Measurements from ENCODE around the gene MAML3.

The MAML3 gene

DNA sequence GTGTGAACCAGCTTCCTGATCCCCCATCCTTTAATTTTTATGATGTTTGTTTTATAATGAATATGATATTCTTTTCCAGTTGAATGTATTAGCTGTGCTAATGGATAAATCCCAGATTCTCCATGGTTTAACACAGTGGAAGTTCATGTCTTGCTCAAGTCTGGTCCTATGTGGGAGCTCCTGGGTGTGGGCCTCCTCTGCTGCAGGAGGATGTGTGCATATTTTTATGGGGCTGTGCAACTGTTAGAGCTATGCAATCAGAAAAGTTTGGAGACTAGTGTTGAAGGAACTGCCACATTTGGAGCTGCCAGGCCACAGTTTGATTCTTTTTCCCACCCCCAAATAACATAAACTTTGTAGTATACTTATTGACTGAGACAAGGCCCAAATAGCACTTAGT lies 463.6 kb downstream of the MAML3 start:
- TF ChIP-seq, protein P1, sequence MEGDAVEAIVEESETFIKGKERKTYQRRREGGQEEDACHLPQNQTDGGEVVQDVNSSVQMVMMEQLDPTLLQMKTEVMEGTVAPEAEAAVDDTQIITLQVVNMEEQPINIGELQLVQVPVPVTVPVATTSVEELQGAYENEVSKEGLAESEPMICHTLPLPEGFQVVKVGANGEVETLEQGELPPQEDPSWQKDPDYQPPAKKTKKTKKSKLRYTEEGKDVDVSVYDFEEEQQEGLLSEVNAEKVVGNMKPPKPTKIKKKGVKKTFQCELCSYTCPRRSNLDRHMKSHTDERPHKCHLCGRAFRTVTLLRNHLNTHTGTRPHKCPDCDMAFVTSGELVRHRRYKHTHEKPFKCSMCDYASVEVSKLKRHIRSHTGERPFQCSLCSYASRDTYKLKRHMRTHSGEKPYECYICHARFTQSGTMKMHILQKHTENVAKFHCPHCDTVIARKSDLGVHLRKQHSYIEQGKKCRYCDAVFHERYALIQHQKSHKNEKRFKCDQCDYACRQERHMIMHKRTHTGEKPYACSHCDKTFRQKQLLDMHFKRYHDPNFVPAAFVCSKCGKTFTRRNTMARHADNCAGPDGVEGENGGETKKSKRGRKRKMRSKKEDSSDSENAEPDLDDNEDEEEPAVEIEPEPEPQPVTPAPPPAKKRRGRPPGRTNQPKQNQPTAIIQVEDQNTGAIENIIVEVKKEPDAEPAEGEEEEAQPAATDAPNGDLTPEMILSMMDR (IDR thresholded peaks at IDR 0.05), result no peak

DNA sequence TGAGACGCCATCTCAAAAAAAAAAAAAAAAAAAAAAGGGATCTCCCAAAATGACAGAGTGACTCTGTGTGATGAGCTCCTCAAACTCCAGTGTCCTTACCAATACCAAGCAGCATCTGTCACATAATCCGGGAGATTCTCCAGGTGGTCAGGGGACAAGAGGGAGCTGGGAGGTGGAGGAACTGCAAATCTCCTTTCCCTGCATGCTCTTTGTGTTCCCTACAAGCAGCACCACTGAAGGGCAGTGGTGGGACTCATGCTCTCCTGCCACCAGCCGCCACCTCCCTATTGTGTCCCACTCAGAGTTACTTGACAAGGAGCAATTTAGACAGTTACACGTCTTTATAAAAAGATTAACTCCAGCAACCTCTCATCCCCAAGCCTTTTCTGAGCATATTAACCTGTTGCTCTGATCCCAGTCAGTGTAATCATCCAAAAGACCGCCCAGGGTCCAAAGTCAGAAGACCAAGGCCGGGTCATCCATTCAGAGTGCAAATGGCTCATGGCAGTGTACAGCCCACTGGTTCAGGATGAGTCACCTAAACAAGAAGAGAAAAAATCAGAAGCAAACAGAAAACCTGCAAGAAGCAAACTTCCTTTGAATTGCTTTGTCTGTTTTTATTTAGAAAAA lies 464.8 kb downstream of the MAML3 start:
- TF ChIP-seq, protein P1 (IDR thresholded peaks at IDR 0.05), result no peak

DNA sequence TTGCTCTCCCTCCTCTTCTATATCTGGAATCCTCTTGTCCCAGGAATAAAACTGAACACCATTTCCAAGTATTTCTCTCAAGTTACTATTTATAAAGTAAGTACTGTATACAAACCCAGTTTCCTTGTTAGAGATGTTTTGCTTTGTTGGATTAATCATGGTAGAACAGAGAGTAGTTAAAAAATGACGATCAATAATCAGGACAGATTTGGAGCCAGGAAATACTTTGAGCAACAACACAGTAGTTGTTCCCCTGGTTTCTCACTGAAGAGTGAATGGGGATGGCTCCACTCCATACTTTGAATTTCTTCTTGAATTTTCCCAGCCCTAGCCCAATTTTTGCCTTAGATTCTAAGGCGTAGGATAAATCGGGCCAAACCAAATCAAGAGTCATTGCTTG lies 467.0 kb downstream of the MAML3 start:
- TF ChIP-seq, protein P1 (IDR thresholded peaks at IDR 0.05), result no peak

DNA sequence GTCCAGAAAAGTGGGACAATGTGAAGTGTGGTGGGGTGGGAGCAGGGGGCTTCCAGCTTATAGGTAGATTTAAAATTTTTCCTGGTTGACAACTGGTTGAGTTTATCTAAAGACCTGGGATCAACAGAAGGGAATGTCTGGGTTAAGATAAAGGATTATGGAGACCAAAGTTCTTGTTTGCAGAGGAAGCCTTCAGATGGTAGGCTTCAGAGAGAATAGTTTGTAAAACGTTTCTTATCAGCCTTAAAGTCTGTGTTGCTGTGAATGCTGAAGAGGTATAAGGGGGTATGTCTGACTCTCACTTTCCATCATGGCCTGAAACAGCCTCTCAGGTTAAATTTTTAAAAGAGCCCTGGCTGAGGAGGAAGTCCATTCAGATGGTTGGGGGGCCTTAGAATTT lies 467.9 kb downstream of the MAML3 start:
- TF ChIP-seq, protein P1 (IDR thresholded peaks at IDR 0.05), result no peak

DNA sequence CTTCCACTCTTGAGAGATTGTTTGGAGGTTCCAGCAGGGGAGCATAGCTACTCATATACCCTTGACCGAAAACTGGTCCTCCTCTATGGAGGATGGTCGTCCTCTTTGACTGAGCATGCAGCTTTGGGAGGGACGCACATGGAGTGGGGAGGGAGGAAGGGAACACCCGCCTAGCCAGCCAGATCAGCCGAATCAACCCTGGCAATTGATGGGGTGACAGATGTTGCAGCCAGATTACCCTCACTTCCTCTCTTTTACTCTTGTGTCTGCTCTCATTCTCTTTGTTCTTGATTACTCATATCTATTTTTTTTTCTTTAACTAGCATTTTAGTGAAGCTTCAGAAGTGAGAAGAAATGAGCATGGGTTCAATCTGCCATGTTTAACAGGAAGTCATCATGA lies 468.8 kb downstream of the MAML3 start:
- TF ChIP-seq, protein P1 (IDR thresholded peaks at IDR 0.05), result no peak

DNA sequence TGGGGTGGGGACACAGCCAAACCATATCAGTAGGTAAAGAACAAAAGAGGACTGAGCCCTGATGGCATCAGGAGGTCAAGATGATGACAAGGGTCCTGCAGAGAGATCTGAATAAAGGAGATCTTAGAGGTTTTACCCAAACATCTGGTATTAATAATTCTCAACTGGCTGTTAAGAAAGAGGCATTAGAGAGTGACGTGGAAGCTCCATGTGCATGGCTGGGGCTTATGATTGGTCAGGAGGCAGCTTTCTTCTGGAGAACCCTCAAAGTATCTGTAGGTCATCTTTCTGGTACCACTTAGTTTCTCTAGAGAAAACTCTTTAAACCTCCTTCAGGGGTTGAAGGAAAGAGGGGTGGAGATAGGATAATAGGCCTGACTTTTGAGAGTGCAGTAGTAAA lies 469.6 kb downstream of the MAML3 start:
- TF ChIP-seq, protein P1 (IDR thresholded peaks at IDR 0.05), result no peak

DNA sequence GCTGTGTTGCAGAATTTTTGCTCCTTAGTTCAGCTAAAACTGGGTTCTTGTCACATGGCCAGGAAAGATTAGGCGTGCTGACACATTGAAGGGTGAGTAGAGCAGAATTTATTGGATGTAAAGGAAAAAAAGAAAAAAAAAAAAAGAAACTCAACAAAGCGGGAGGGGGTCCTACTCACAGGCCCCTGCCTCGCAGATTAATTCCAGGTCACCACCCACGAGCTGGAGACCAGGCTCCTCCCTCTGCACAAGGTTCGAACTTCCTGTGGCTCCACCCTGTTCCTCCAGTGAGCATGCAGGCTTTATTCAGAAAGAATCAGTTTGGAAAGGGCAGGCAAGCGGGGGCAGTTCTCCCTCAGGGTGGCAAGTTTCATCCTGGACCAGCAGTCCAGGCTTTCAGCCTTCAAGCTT lies 471.2 kb downstream of the MAML3 start:
- TF ChIP-seq, protein P1 (IDR thresholded peaks at IDR 0.05), result no peak

DNA sequence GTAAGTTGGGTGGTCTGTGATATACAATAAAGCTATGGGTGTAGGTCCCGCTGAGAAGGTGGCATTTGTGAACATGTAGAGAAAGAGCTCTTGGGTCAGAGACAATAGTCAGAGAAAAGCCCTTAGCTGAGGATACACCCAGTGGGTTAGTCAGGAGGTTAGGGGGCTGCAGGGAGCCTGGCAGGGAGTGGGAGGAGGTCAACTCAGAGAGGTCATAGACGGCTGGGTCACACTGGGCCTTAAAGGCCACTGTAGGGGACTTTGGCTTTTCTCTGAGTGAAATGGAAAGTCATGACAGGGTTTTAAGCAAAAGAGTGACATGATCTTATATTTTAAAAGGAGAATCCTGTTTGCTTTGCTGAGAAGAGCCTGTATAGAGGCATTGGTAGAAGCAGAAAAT lies 471.7 kb downstream of the MAML3 start:
- TF ChIP-seq, protein P1 (IDR thresholded peaks at IDR 0.05), result no peak

Measured in LNCAP (cell line).